Measurements from ENCODE around the gene DBP. TPM values are rescaled to one million over a fixed set of nuclear protein-coding genes. Genes with fewer than 3 reads are reported as not detected.

Gene DBP
- total and polyA plus RNA-seq, 10 of the 15 experiments (the other 5 are each of a cell fraction or from before 2014, with no cell fraction given): 2.0 to 10.6 (median 6.9) TPM

DNA sequence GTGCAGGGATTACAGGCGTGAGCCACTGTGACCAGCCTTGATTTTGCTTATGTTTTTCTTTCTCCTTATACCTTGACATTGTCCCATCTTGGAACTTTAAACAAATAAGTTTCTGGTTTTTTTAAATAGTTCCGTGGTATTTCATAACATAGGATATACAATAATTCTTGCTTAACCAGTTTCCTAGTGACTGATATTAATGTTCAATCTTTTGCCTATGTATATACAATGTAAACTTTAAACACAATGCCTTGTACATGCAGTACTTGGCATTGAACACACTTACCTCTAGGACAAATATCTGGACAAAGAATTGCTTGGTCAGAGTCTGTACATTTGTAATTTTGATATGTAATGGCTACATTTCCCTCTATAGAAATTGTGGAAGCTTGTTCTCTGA lies 55.0 kb downstream of the DBP start:
- Histone ChIP-seq H3K9me3 (replicated peaks; ENCODE audit: control insufficient read depth, insufficient read depth, low read length) (no peaks in the 10 kb centered on the region), H3K4me1 (ENCODE audit: control insufficient read depth, insufficient read depth, low read length) (peaks cover 4% of the 10 kb centered on the region), H3K4me3 (no peak overlapping the region), H3K27ac (ENCODE audit: control insufficient read depth, insufficient read depth) (no peak overlapping the region), H3K4me2 (ENCODE audit: control insufficient read depth, insufficient read depth) (no peak overlapping the region), H3K9ac (ENCODE audit: control insufficient read depth, insufficient read depth, low read length) (no peak overlapping the region), H3K36me3 (ENCODE audit: control insufficient read depth in 2 of 2, insufficient read depth in 2 of 2, low read length in 1 of 2) (no peaks in the 10 kb centered on the region), H2AFZ (ENCODE audit: control insufficient read depth, low read depth, low read length) (no peak overlapping the region), H3K27me3 (replicated peaks in 1 of 2; ENCODE audit: control insufficient read depth in 2 of 2, insufficient read depth in 2 of 2, low read length in 1 of 2) (no peaks in the 10 kb centered on the region), H4K20me1 (ENCODE audit: control insufficient read depth, insufficient read depth) (no peaks in the 10 kb centered on the region), H3K79me2 (ENCODE audit: control insufficient read depth, insufficient read depth, low read length) (no peaks in the 10 kb centered on the region)
- ChIA-PET RAD21 (ENCODE audit: unreplicated experiment) (interaction anchor here (1.1 kb wide), 1 partner anchor 27 kb away, joined by 3 read pairs; no protein-coding TSS in a partner anchor), SMC1A (ENCODE audit: uncharacterized antibody, unreplicated experiment) (interaction anchor here (1.3 kb wide), 1 partner anchor 26 kb away, joined by 4 read pairs; no protein-coding TSS in a partner anchor), POLR2A (no interaction called here), CTCF (interaction anchor here (1.2 to 9.9 kb wide), 5 partner anchors 8 to 261 kb away, joined by 3 to 155 read pairs (median 11); no protein-coding TSS in a partner anchor)
- FAIRE-seq (no peak), ATAC-seq (no peak), DNase-seq (ENCODE audit: low read depth, low spot score) (no peak)
- intact Hi-C loops (cut with micrococcal nuclease; ENCODE audit: unreplicated experiment) (no loop called here), in situ Hi-C loops (cut with MboI) (loop anchor here (5.0 kb wide), 1 partner anchor 75 kb away; no protein-coding TSS in a partner anchor)
- TF ChIP-seq MEF2B (IDR thresholded peaks at IDR 0.05; ENCODE audit: partially characterized antibody, poor library complexity, severe bottlenecking) (no peak), RAD51 (IDR thresholded peaks at IDR 0.05) (no peak), ZBTB33 (IDR thresholded peaks at IDR 0.05) (no peak), NKRF (conservative IDR thresholded peaks at IDR 0.05) (no peak), EGR1 (IDR thresholded peaks at IDR 0.05; ENCODE audit: borderline replicate concordance in 1 of 2, low read depth in 2 of 2, low read length in 2 of 2) (no peak), PKNOX1 (IDR thresholded peaks at IDR 0.05) (no peak), E2F4 (IDR thresholded peaks at IDR 0.05; ENCODE audit: low read depth, low read length) (no peak)
- TF ChIP-seq, protein P1, sequence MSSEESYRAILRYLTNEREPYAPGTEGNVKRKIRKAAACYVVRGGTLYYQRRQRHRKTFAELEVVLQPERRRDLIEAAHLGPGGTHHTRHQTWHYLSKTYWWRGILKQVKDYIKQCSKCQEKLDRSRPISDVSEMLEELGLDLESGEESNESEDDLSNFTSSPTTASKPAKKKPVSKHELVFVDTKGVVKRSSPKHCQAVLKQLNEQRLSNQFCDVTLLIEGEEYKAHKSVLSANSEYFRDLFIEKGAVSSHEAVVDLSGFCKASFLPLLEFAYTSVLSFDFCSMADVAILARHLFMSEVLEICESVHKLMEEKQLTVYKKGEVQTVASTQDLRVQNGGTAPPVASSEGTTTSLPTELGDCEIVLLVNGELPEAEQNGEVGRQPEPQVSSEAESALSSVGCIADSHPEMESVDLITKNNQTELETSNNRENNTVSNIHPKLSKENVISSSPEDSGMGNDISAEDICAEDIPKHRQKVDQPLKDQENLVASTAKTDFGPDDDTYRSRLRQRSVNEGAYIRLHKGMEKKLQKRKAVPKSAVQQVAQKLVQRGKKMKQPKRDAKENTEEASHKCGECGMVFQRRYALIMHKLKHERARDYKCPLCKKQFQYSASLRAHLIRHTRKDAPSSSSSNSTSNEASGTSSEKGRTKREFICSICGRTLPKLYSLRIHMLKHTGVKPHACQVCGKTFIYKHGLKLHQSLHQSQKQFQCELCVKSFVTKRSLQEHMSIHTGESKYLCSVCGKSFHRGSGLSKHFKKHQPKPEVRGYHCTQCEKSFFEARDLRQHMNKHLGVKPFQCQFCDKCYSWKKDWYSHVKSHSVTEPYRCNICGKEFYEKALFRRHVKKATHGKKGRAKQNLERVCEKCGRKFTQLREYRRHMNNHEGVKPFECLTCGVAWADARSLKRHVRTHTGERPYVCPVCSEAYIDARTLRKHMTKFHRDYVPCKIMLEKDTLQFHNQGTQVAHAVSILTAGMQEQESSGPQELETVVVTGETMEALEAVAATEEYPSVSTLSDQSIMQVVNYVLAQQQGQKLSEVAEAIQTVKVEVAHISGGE (CRISPR knock-in tag; IDR thresholded peaks at IDR 0.05): no peak
- TF ChIP-seq, protein P2, sequence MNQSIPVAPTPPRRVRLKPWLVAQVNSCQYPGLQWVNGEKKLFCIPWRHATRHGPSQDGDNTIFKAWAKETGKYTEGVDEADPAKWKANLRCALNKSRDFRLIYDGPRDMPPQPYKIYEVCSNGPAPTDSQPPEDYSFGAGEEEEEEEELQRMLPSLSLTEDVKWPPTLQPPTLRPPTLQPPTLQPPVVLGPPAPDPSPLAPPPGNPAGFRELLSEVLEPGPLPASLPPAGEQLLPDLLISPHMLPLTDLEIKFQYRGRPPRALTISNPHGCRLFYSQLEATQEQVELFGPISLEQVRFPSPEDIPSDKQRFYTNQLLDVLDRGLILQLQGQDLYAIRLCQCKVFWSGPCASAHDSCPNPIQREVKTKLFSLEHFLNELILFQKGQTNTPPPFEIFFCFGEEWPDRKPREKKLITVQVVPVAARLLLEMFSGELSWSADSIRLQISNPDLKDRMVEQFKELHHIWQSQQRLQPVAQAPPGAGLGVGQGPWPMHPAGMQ (IDR thresholded peaks at IDR 0.05; ENCODE audit: borderline replicate concordance): no peak
- TF ChIP-seq, protein P3, sequence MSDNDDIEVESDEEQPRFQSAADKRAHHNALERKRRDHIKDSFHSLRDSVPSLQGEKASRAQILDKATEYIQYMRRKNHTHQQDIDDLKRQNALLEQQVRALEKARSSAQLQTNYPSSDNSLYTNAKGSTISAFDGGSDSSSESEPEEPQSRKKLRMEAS (IDR thresholded peaks at IDR 0.05; ENCODE audit: low read depth, low read length): no peak
- 50% methylated on average over 2 of the region's 2 CpGs for WGBS (ENCODE audit: insufficient coverage, insufficient replicate concordance, low lambda C conversion rate, missing lambda C conversion rate)
- no TSS peak for BruUV-seq (replicated peaks)
